HepG2 (cell line): ENCODE measurements around the gene RTBDN. TPM values are rescaled to one million over a fixed set of nuclear protein-coding genes. Genes with fewer than 3 reads are reported as not detected.

ENCODE experiments used
- ATAC-seq: fragments of 200-7000 bp; cut with Tn5 transposase; 3 replicates; pipeline ENCODE4 v1.9.1; 2020; ENCODE audit warnings: mild to moderate bottlenecking, moderate library complexity
- BruUV-seq: library from RNA; stranded (reverse); fragments of 400-500 nt; replicated peaks from 2 replicates; lab custom pipeline; 2021; lab: Mats Ljungman, UMichigan
- CTCF ChIA-PET: fragments of 300-600 bp; formaldehyde crosslinking; extraction: SDS; loops from one replicate; lab custom pipeline; 2021; ENCODE audit warnings: low total read pairs, inconsistent platforms, low intra/inter-chr PET ratio; lab: Yijun Ruan, JAX
- POLR2A ChIA-PET: fragments of 350-600 bp; sonication (Branson Sonifier 250); formaldehyde crosslinking; loops from one replicate; lab custom pipeline; 2020; ENCODE audit warnings: antibody characterized with exemption, inconsistent platforms; lab: Yijun Ruan, JAX
- DNase-seq: peaks from one replicate; pipeline ENCODE4 v3.0.0-alpha.2; 2015; ENCODE audit warnings: low spot score
- FAIRE-seq: peaks from 3 replicates; lab custom pipeline; 2011; peaks lifted over from hg19 to GRCh38; lab: Jason Lieb, UNC
- H2AFZ ChIP-seq: one replicate; pipeline ENCODE4 v1.6.1; 2011; ENCODE audit warnings: low read length, inconsistent platforms
- H3K27ac ChIP-seq: fragments of 300-600 bp; 3 replicates; pipeline ENCODE4 v1.8.0; 2011; ENCODE audit warnings: mixed run types, mild to moderate bottlenecking, mixed read lengths, low read length, inconsistent platforms; ENCODE audit not compliant: insufficient read depth; ENCODE audit errors: extremely low read length
- H3K27me3 ChIP-seq, 2 experiments: fragments of 200-600 bp in 1 of 2; 2 replicates in 1 of 2; 3 replicates in 1 of 2; pipeline versions ENCODE4 v1.6.0 to v1.8.0; 2011; ENCODE audit warnings: low read length in 2 of 2, mild to moderate bottlenecking in 2 of 2, moderate library complexity in 2 of 2, inconsistent platforms in 1 of 2; ENCODE audit not compliant: insufficient read depth in 2 of 2, control insufficient read depth in 1 of 2
- H3K36me3 ChIP-seq, 2 experiments: fragments of 200-600 bp in 1 of 2; replicated peaks in 1 of 2; 2 replicates in 1 of 2; 3 replicates in 1 of 2; pipeline versions ENCODE4 v1.5.1 to v1.8.0; 2011; ENCODE audit warnings: low read length in 2 of 2, inconsistent platforms in 1 of 2; ENCODE audit not compliant: insufficient read depth in 2 of 2, control insufficient read depth in 1 of 2
- H3K4me1 ChIP-seq: 2 replicates; pipeline ENCODE4 v1.5.1; 2012; ENCODE audit warnings: low read length, inconsistent platforms; ENCODE audit not compliant: insufficient read depth
- H3K4me2 ChIP-seq: 2 replicates; pipeline ENCODE4 v1.6.0; 2011; ENCODE audit warnings: low read depth, low read length, inconsistent platforms
- H3K4me3 ChIP-seq, 3 experiments: fragments of 200-600 bp in 1 of 3; sonication (generic), shearing (Covaris generic) in 1 of 3; replicated peaks in 1 of 3; 2 replicates each; pipeline ENCODE4 v1.5.1; 2011 to 2016; ENCODE audit warnings: low read length in 3 of 3, inconsistent platforms in 2 of 3, low read depth in 2 of 3, mild to moderate bottlenecking in 2 of 3, control low read depth in 1 of 3, mixed read lengths in 1 of 3; ENCODE audit not compliant: insufficient read depth in 1 of 3
- H3K79me2 ChIP-seq: one replicate; pipeline ENCODE4 v1.6.1; 2011; ENCODE audit warnings: low read length, inconsistent platforms; ENCODE audit not compliant: insufficient read depth
- H3K9ac ChIP-seq: 2 replicates; pipeline ENCODE4 v1.6.0; 2011; ENCODE audit warnings: mild to moderate bottlenecking, low read depth, low read length, inconsistent platforms; ENCODE audit not compliant: insufficient read depth
- H3K9me3 ChIP-seq: 2 replicates; pipeline ENCODE4 v1.5.1; 2012; ENCODE audit warnings: mild to moderate bottlenecking, low read length
- H4K20me1 ChIP-seq: 2 replicates; pipeline ENCODE4 v1.6.0; 2011; ENCODE audit warnings: inconsistent platforms, mild to moderate bottlenecking, low read length, moderate library complexity; ENCODE audit not compliant: insufficient read depth
- ATF2 ChIP-seq: sonication (generic); formaldehyde crosslinking; IDR thresholded peaks from 2 replicates; pipeline ENCODE4 v1.4.0; 2020; ENCODE audit warnings: missing genetic modification reagents
- CEBPB ChIP-seq: IDR thresholded peaks from 2 replicates; pipeline ENCODE4 v1.6.1; 2011; ENCODE audit warnings: low read depth, low read length, improper control_type of control experiment, borderline replicate concordance
- FOXP4 ChIP-seq: sonication (generic); formaldehyde crosslinking; IDR thresholded peaks from 2 replicates; pipeline ENCODE4 v1.4.0; 2020; ENCODE audit warnings: missing genetic modification reagents
- JUNB ChIP-seq: sonication (generic); formaldehyde crosslinking; IDR thresholded peaks from 2 replicates; pipeline ENCODE4 v1.8.0; 2022; ENCODE audit warnings: missing genetic modification reagents, mild to moderate bottlenecking, borderline replicate concordance
- PAWR ChIP-seq: sonication (generic); formaldehyde crosslinking; IDR thresholded peaks from 2 replicates; pipeline ENCODE4 v1.4.0; 2020; ENCODE audit warnings: missing genetic modification reagents, mild to moderate bottlenecking, borderline replicate concordance
- ZNF264 ChIP-seq: sonication (generic); formaldehyde crosslinking; IDR thresholded peaks from 2 replicates; pipeline ENCODE4 v1.4.0; 2020; ENCODE audit warnings: missing genetic modification reagents
- ZNF430 ChIP-seq: sonication (generic); formaldehyde crosslinking; IDR thresholded peaks from 2 replicates; pipeline ENCODE4 v1.9.0; 2021; ENCODE audit warnings: mild to moderate bottlenecking, missing genetic modification reagents
- ZNF44 ChIP-seq: sonication (generic); formaldehyde crosslinking; IDR thresholded peaks from 2 replicates; pipeline ENCODE4 v1.5.1; 2020; ENCODE audit warnings: mild to moderate bottlenecking, missing genetic modification reagents
- ZNF850 ChIP-seq: sonication (generic); formaldehyde crosslinking; conservative IDR thresholded peaks from 2 replicates; pipeline ENCODE4 v1.9.0; 2021; ENCODE audit warnings: mild to moderate bottlenecking, missing genetic modification reagents
- WGBS: methylation state at CpG from one replicate; pipeline ENCODE4 v1.1.6; 2017; ENCODE audit warnings: low lambda C conversion rate; 5-methylcytosine and 5-hydroxymethylcytosine counted together
- in situ Hi-C: cut with HindIII; loops from 2 replicates; pipeline ENCODE4 v1.10.0; 2017; ENCODE audit warnings: low pct_unique_long_range_greater_than_20kb; ENCODE audit not compliant: extremely low pct_ligation_motif_present
- intact Hi-C: fragments of 100-400 bp; cut with micrococcal nuclease; formaldehyde crosslinking; loops from one replicate; pipeline ENCODE4 v1.10.0; 2022; ENCODE audit not compliant: unreplicated experiment
- polyA plus RNA-seq, 8 experiments: library from polyadenylated mRNA; depleted of rRNA in 3 of 8; stranded (reverse) in 7 of 8; unstranded in 1 of 8; fragments of >200 nt; fragmentation: Illumina TruSeq in 4 of 8; extraction: Trizol in 4 of 8; gene quantifications; 2 replicates each; pipeline versions ENCODE4 v1.2.1 to v1.2.3, GENCODE V29; 2011 to 2016; ENCODE audit warnings: low read depth in 4 of 8, missing spikeins in 1 of 8, mixed read lengths in 1 of 8; ENCODE audit not compliant: insufficient read depth in 1 of 8
- total RNA-seq, 5 experiments: library from RNA; depleted of rRNA; stranded (reverse); fragments of >200 nt; fragmentation: Illumina TruSeq; extraction: Trizol; gene quantifications; 2 replicates each; pipeline ENCODE4 v1.2.3, GENCODE V29; 2016; ENCODE audit warnings: low read depth in 1 of 5
- TF ChIP-seq, protein P1 (sequence below): sonication (generic); formaldehyde crosslinking; IDR thresholded peaks from 2 replicates; pipeline ENCODE4 v1.5.1; 2020; ENCODE audit warnings: mild to moderate bottlenecking, missing genetic modification reagents, moderate library complexity
- TF ChIP-seq, protein P2 (sequence below): IDR thresholded peaks from 2 replicates; pipeline ENCODE4 v1.6.1; 2016; ENCODE audit warnings: low read depth, control low read depth

The RTBDN gene
- total and polyA plus RNA-seq, 2 of the 13 experiments (the other 11 are each of a cell fraction or from before 2014, with no cell fraction given) = 0.27 to 0.48 TPM

DNA sequence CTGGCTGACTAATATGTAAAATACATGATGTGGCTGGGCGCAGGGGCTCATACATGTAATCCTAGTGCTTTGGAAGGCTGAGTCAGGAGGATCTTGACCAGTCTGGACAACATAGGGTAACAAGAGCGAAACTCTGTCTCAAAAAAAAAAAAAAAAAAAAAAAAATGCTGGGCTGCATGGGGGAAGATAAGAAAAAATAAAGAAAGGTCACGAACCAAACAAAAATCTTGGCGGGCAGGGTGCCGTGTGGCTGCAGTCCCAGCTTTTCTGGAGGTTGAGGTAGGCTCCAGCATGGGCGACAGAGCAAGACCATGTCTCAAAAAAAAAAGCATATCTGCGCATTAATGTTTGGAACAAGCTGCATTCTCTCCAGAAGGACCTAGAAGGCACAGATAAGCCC, 19.3 kb downstream of the RTBDN start (continued):
- TF ChIP-seq, protein P1, sequence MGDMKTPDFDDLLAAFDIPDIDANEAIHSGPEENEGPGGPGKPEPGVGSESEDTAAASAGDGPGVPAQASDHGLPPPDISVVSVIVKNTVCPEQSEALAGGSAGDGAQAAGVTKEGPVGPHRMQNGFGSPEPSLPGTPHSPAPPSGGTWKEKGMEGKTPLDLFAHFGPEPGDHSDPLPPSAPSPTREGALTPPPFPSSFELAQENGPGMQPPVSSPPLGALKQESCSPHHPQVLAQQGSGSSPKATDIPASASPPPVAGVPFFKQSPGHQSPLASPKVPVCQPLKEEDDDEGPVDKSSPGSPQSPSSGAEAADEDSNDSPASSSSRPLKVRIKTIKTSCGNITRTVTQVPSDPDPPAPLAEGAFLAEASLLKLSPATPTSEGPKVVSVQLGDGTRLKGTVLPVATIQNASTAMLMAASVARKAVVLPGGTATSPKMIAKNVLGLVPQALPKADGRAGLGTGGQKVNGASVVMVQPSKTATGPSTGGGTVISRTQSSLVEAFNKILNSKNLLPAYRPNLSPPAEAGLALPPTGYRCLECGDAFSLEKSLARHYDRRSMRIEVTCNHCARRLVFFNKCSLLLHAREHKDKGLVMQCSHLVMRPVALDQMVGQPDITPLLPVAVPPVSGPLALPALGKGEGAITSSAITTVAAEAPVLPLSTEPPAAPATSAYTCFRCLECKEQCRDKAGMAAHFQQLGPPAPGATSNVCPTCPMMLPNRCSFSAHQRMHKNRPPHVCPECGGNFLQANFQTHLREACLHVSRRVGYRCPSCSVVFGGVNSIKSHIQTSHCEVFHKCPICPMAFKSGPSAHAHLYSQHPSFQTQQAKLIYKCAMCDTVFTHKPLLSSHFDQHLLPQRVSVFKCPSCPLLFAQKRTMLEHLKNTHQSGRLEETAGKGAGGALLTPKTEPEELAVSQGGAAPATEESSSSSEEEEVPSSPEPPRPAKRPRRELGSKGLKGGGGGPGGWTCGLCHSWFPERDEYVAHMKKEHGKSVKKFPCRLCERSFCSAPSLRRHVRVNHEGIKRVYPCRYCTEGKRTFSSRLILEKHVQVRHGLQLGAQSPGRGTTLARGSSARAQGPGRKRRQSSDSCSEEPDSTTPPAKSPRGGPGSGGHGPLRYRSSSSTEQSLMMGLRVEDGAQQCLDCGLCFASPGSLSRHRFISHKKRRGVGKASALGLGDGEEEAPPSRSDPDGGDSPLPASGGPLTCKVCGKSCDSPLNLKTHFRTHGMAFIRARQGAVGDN = no peak
- TF ChIP-seq JUNB (CRISPR knock-in tag) (no peak), CEBPB (no peak), ZNF430 (CRISPR knock-in tag) (no peak), PAWR (CRISPR knock-in tag) (no peak)

- H4K20me1 ChIP-seq = no peaks in the 10 kb centered on the region
- DNase-seq (peak; percentile 70), FAIRE-seq (peak; percentile 26), ATAC-seq (peak; percentile 93)
- 3% methylated on average over 38 of the region's 66 CpGs for WGBS
- H3K4me2 ChIP-seq = peak within 1 kb of the TSS; percentile 97
- peaks cover 2 to 10% of the 10 kb centered on the region in 2 experiments; a peak in 1 of 5 replicates for H3K36me3 ChIP-seq
- H3K27ac ChIP-seq = peak within 1 kb of the TSS; percentile 67
- peaks cover 17% of the 10 kb centered on the region for H3K4me1 ChIP-seq
- ChIA-PET POLR2A (interaction anchor here (0.5 to 1.7 kb wide), 8 partner anchors 9 to 114 kb away, joined by 3 to 26 read pairs (median 4); partner anchors contain the start of genes GET3 and JUNB), CTCF (no interaction called here)
- peak within 1 kb of the TSS; percentile 88 for H2AFZ ChIP-seq
- intact Hi-C loops (no loop called here), in situ Hi-C loops (no loop called here)
- BruUV-seq = no TSS peak
- peaks cover 5% of the 10 kb centered on the region for H3K79me2 ChIP-seq
- no peaks in the 10 kb centered on the region for H3K9me3 ChIP-seq
- H3K9ac ChIP-seq = peak within 1 kb of the TSS; percentile 83
- H3K4me3 ChIP-seq = peak within 1 kb of the TSS; percentile 69 to 87 (median 82)
- H3K27me3 ChIP-seq = no peaks in the 10 kb centered on the region; a peak in 1 of 5 replicates
- peak; percentile 87; the same call in 1 of the 2 replicates for TF ChIP-seq ZNF44 (CRISPR knock-in tag)
- TF ChIP-seq ZNF264 (CRISPR knock-in tag) = no peak; the same call in 1 of the 2 replicates
- TF ChIP-seq, protein P2, sequence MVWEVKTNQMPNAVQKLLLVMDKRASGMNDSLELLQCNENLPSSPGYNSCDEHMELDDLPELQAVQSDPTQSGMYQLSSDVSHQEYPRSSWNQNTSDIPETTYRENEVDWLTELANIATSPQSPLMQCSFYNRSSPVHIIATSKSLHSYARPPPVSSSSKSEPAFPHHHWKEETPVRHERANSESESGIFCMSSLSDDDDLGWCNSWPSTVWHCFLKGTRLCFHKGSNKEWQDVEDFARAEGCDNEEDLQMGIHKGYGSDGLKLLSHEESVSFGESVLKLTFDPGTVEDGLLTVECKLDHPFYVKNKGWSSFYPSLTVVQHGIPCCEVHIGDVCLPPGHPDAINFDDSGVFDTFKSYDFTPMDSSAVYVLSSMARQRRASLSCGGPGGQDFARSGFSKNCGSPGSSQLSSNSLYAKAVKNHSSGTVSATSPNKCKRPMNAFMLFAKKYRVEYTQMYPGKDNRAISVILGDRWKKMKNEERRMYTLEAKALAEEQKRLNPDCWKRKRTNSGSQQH (CRISPR knock-in tag) = peak; percentile 86; the same call in 1 of the 2 replicates
- TF ChIP-seq ATF2 (CRISPR knock-in tag) = peak; percentile 69
- TF ChIP-seq FOXP4 (CRISPR knock-in tag) = peak; percentile 46
- no peak for TF ChIP-seq ZNF850 (CRISPR knock-in tag)
Observed at GRCh38 chr19:12806242-12807081, 27.9 kb downstream of the RTBDN start, which contains the start of gene RNASEH2A. Gene RNASEH2A (plus strand): TSS chr19:12806584. CDS start chr19:12806674, 90 bp downstream.
